Esophagus muscularis mucosa (tissue), 4 donors: ENCODE results near the gene CPAMD8. TPM values are rescaled to one million over a fixed set of nuclear protein-coding genes. Genes with fewer than 3 reads are reported as not detected.

Experiments used
- DNase-seq: peaks from one replicate; pipeline ENCODE4 v3.0.0-alpha.2; 2017; ENCODE audit errors: extremely low spot score
- H3K27ac ChIP-seq, 4 donors: fragments of 200-600 bp; sonication (generic); replicated peaks in 1 of 4; 1 replicate in 3 of 4; 2 replicates in 1 of 4; pipeline ENCODE4 v1.5.1; 2016 to 2019; ENCODE audit warnings: mild to moderate bottlenecking in 1 of 4
- H3K27me3 ChIP-seq, 4 donors: fragments of 200-600 bp; sonication (generic); one replicate each; pipeline versions ENCODE4 v1.5.1 to v1.6.0; 2016 to 2019
- H3K36me3 ChIP-seq, 4 donors: fragments of 200-600 bp; sonication (generic); one replicate each; pipeline ENCODE4 v1.5.1; 2016 to 2019
- H3K4me1 ChIP-seq, 4 donors: fragments of 200-600 bp; sonication (generic); one replicate each; pipeline ENCODE4 v1.5.1; 2016 to 2019
- H3K4me3 ChIP-seq, 4 donors: fragments of 200-600 bp; sonication (generic); 1 replicate in 2 of 4; 2 replicates in 2 of 4; pipeline ENCODE4 v1.5.1; 2016 to 2019; ENCODE audit warnings: mild to moderate bottlenecking in 4 of 4, moderate library complexity in 1 of 4
- H3K9me3 ChIP-seq, 4 donors: fragments of 200-600 bp; sonication (generic); 1 replicate in 3 of 4; 2 replicates in 1 of 4; pipeline ENCODE4 v1.5.1; 2016 to 2019
- CTCF ChIP-seq, 3 experiments: fragments of 200-600 bp in 2 of 3; fragments of 450-650 bp in 1 of 3; sonication (generic) in 2 of 3; IDR thresholded peaks; one replicate each; pipeline ENCODE4 v1.5.1; 2017 to 2019; ENCODE audit warnings: antibody characterized with exemption in 3 of 3, mild to moderate bottlenecking in 2 of 3, moderate library complexity in 1 of 3
- EP300 ChIP-seq: sonication (generic); formaldehyde crosslinking; IDR thresholded peaks from one replicate; pipeline ENCODE4 v1.6.1; 2017; ENCODE audit warnings: antibody characterized with exemption
- POLR2A ChIP-seq: fragments of 450-650 bp; IDR thresholded peaks from one replicate; pipeline ENCODE4 v1.6.1; 2017; ENCODE audit warnings: antibody characterized with exemption, moderate library complexity, mild to moderate bottlenecking, low read depth
- POLR2AphosphoS5 ChIP-seq, 2 donors: sonication (generic); formaldehyde crosslinking; IDR thresholded peaks; one replicate each; pipeline ENCODE4 v1.6.1; 2017; ENCODE audit warnings: antibody characterized with exemption in 2 of 2
- WGBS: methylation state at CpG from one replicate; pipeline ENCODE4 v1.1.5; 2018; 5-methylcytosine and 5-hydroxymethylcytosine counted together
- intact Hi-C: fragments of 100-400 bp; cut with DNase I; formaldehyde crosslinking; loops from one replicate; pipeline ENCODE4 v1.15.1; 2023
- total RNA-seq, 4 donors: library from RNA; depleted of rRNA; stranded (reverse); fragments of >200 nt; gene quantifications; one replicate each; pipeline versions ENCODE4 v1.1.0 to v1.2.1, GENCODE V29; 2016

The CPAMD8 gene
- total RNA-seq, 4 donors from 2014 or later, result 9.6 to 21.0 (median 13.0) TPM

DNA sequence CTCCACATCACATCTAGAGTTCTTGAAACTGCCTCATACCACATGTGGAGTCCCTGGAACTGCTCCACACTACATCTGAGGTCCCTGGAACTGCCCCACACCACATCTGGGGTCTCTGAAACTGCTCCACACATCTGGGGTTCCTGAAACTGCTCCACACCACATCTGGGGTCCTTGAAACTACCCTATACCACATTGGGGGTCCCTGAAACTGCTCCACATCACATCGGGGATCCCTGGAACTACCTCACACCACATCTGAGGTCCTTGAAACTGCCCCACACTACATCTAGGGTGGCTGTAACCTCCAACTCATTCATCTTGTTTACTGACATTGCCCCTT is 104.0 kb downstream of the CPAMD8 start:
- Histone ChIP-seq H3K9me3 (peaks cover 0 to 26% (median 19%) of the 10 kb centered on the region in 4 donors), H3K4me1 (no peaks in the 10 kb centered on the region), H3K27me3 (no peaks in the 10 kb centered on the region), H3K27ac (no peak overlapping the region), H3K4me3 (no peak overlapping the region), H3K36me3 (peaks cover 0 to 29% (median 0%) of the 10 kb centered on the region in 4 donors)
- TF ChIP-seq POLR2A, result no peak
- no peak for TF ChIP-seq EP300
- TF ChIP-seq POLR2AphosphoS5 (IDR thresholded peaks at IDR 0.05), result no peak
- 75% methylated on average over 1 of the region's 1 CpG for WGBS
- intact Hi-C loops, result no loop called here
- DNase-seq, result no peak

GRCh38 chr19:16921766-16922591 is 104.6 kb downstream of the CPAMD8 start:
- H3K27ac ChIP-seq, result no peak overlapping the region
- no peaks in the 10 kb centered on the region for H3K4me1 ChIP-seq
- 78% methylated on average over 14 of the region's 21 CpGs for WGBS
- H3K9me3 ChIP-seq, result peaks cover 0 to 26% (median 19%) of the 10 kb centered on the region in 4 donors
- H3K4me3 ChIP-seq, result no peak overlapping the region
- no peak for DNase-seq
- TF ChIP-seq EP300, result no peak
- no peak for TF ChIP-seq POLR2A
- TF ChIP-seq POLR2AphosphoS5 (IDR thresholded peaks at IDR 0.05), result no peak
- no peak for TF ChIP-seq CTCF (IDR thresholded peaks at IDR 0.05)
- peaks cover 0 to 25% (median 0%) of the 10 kb centered on the region in 4 donors for H3K36me3 ChIP-seq
- H3K27me3 ChIP-seq, result no peaks in the 10 kb centered on the region
- intact Hi-C loops, result no loop called here

DNA sequence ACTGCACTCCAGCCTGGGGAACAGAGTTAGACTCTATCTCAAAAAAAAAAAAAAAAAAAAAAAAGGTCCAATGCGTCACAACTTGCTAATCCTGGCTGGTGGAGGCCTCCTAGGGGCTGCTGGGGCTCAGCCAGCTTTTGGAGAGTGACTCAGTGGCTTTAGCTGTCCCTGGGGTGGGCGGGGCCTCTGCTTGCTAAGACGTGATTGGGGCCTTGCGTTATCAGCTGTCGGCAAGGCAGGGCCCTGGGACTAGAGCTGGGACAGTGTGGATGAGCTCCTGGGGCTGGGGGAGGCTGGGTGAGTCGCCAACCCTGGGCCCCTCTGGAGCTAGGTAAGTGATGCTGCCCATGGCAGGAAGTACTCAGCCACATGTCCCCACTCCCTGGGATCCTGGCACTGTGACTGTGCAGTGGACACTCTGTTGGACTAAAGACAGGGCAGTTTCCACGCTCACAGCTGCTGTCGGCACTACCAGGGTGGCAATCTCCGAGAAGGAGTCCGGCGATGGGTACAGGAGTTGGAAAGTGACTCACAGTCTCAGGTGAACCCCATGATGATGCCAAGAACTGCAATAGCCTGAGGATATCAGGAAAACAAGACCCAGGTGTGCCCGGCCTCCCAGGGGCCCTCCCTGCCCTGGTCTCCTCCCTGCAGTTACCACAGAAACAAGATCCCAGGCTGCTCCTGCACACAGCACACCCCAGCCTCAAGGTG is 105.6 kb downstream of the CPAMD8 start:
- 75% methylated on average over 10 of the region's 12 CpGs for WGBS
- Histone ChIP-seq H3K27me3 (no peaks in the 10 kb centered on the region), H3K36me3 (peaks cover 0 to 25% (median 0%) of the 10 kb centered on the region in 4 donors), H3K4me3 (no peak overlapping the region), H3K4me1 (no peaks in the 10 kb centered on the region), H3K27ac (no peak overlapping the region), H3K9me3 (peaks cover 0 to 25% (median 19%) of the 10 kb centered on the region in 4 donors)
- intact Hi-C loops, result no loop called here
- no peak for DNase-seq
- TF ChIP-seq CTCF (IDR thresholded peaks at IDR 0.05) (no peak), POLR2AphosphoS5 (IDR thresholded peaks at IDR 0.05) (no peak), EP300 (no peak), POLR2A (no peak)

GRCh38 chr19:16919496-16919895 is 107.1 kb downstream of the CPAMD8 start:
- H3K36me3 ChIP-seq, result peaks cover 0 to 31% (median 0%) of the 10 kb centered on the region in 4 donors
- DNase-seq, result no peak
- H3K4me3 ChIP-seq, result no peak overlapping the region
- no peak for TF ChIP-seq EP300
- TF ChIP-seq POLR2AphosphoS5 (IDR thresholded peaks at IDR 0.05), result no peak
- no peak for TF ChIP-seq CTCF (IDR thresholded peaks at IDR 0.05)
- TF ChIP-seq POLR2A, result no peak
- no peaks in the 10 kb centered on the region for H3K4me1 ChIP-seq
- H3K9me3 ChIP-seq, result peaks cover 0 to 24% (median 19%) of the 10 kb centered on the region in 4 donors
- no peak overlapping the region for H3K27ac ChIP-seq
- H3K27me3 ChIP-seq, result peaks cover 0 to 6% (median 0%) of the 10 kb centered on the region in 4 donors
- intact Hi-C loops, result no loop called here
- 80% methylated on average over 4 of the region's 4 CpGs for WGBS

- DNase-seq, result no peak
- Histone ChIP-seq H3K36me3 (peaks cover 0 to 31% (median 0%) of the 10 kb centered on the region in 4 donors), H3K4me3 (no peak overlapping the region), H3K27me3 (peaks cover 0 to 6% (median 0%) of the 10 kb centered on the region in 4 donors), H3K4me1 (no peaks in the 10 kb centered on the region), H3K27ac (no peak overlapping the region), H3K9me3 (peaks cover 0 to 45% (median 36%) of the 10 kb centered on the region in 4 donors)
- TF ChIP-seq EP300, result no peak
- no peak for TF ChIP-seq POLR2A
- no peak for TF ChIP-seq CTCF (IDR thresholded peaks at IDR 0.05)
- TF ChIP-seq POLR2AphosphoS5 (IDR thresholded peaks at IDR 0.05), result no peak
- intact Hi-C loops, result no loop called here
- WGBS, result 79% methylated on average over 7 of the region's 7 CpGs
Observed at GRCh38 chr19:16917401-16917800, 109.2 kb downstream of the CPAMD8 start.
